ENCODE measurements around the gene SNX25.
A peak's percentile ranks its signal among the peaks of the same experiment; 100 is the strongest.
"Not testable (repeated sequence)": the region's sequence is repeated elsewhere in the genome, so short reads cannot be mapped to it uniquely, and the experiment has no call there.

Gene SNX25

DNA sequence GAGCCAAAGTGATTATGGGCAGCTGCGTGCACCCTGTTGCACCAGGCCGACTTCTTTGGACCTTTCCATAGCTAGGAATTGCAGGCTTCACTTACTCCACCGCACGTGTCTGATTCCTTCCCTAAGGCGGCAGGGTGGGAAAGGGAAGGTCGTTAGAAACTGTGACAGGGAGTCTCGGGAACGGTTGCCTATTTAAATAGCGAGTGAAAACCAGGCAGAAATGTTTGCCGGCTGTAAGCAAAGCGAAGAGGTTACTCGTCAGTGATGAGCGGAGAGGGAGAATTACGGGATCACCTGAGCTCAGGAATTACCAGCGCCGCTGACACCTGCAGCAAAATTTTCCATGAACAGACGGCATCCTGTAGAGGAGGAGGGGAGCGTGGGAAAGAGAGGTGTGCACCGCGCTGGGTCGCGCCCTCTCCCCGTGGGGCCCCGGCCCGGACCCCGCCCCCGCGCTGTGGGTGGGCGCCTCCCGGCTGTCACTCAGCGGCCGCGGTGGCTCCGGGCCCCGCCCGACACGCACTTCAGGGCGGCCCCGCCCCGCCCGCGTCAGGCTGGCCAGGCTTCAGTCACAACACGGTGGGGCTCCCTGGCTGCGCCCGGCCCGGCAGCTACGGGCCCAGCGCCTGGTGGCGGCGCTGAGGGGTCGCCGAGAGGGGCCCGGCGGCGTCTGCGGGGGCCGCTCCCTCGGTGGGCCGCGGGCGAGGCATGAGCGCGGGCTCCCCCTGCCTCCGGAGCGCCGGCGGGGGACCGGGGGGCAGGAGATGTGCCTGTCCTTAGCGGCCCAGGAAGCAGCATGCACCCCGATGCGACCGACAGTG lies at the start of gene SNX25:
SNX25 (plus strand) TSS at position 568 of the 821 bp plus-strand sequence; CDS start at position 797, 229 bp downstream.
- DNase-seq (ENCODE audit: low read depth in 3 of 3): peak; percentile 71 to 88 (median 76)

DNA sequence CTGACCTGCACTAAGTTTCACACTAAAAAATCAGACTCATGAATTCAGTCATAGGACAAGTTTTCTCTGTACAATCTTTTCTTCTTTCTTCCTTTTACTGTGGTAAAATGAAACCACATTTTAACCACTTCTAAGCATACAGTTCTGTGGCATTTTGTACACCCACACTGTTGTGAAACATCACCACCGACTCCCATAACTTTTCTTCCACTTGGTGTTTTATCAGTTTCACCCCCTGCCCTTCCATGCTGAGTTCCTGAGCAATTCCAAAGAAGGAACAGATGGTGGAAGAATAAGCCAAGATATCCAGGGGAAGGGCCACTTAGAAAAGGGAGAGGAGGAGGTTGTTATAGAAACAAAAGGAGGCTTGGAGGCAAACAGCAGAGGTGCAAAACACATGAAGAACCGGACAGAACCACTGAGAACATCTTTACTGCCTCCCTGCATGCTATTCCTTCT lies 43.8 kb upstream of the SNX25 start:
- DNase-seq (ENCODE audit: low read depth in 3 of 3): no peak

DNA sequence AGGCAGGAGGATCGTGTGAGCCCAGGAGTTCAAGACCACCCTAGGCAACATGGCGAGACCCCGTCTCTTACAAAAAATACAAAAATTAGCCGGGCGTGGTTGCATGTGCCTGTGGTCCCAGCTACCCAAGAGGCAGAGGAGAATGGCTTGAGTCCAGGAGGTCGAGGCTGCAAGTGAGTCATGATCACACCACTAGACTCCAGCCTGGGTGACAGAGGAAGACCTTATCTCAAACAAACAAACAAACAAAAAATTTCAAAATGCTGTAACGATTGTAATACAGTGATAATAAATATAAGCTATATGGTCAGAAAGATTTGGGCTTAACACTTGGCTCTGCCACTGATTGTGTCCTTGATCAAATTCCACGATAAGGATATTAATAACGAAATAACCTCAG lies 42.2 kb upstream of the SNX25 start:
- no peak for DNase-seq (ENCODE audit: low read depth in 3 of 3)

DNA sequence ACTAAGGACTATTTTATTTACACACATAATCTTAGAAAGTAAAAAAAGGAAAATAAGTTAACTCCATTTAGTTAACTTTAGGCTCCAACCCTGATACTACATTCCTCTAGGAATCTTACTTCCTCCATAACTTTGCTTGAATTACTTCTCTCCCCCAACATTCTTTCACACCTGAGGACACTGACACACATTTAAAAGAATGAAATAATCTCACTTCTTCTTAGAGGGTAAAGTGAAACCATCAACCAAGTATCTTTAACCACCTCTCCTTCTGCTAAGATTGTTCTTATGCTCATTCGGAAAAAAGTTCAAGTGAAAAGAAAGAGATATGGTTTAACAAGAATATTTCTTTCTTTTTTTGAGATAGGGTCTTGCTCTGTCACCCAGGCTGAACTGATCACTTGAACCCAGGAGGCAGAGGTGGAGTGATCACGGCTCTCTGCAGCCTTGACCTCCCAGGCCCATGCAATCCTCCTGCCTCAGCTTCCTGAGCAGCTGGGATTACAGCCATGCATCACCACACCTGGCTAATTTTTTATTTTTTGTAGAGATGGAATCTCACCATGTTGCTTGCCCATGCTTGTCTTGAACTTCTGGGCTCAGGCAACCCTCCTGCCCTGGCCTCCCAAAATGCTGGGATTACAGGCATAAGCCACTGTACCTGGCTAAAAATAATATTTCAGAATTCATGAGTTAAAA lies 37.9 kb upstream of the SNX25 start:
- no peak for DNase-seq (ENCODE audit: low read depth in 3 of 3)

DNA sequence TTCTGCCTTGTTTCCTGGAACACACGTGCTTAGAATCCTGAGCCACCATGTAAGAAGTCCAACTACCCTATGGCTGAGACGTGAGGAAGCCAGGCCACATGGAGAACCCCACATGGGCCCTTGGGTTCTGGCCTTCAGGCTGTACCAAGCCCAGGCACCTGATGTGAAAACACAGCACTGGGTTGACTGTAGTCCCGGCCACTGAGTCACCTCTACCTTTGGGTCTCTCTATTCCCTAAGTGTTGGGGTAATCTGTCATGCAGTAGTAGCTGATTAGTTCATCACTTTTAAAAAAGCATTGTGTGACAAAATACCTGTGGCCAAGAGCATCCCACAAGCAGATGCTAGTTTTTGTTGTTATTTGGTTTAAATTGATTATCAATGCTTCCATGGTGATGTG lies 29.9 kb upstream of the SNX25 start:
- no peak for DNase-seq (ENCODE audit: low read depth in 3 of 3)

DNA sequence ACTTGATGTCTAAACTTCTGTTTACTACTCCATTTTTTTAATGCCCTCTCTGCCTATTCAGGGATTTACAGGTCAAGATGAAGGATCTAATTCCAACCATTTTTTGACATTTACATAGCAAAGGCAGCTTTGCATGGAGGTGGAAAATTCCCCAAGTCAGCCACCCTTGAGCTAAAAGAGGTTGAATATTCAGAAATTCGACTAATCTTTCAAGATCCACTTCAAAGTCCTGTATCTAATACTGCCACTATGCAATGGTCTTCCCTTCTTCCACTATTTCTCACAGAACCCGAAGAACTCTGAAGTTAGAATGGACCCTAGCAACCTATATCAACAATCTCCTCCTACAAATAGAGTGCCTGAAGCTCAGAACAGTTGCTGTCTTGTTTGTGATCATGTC lies 27.2 kb upstream of the SNX25 start:
- DNase-seq (ENCODE audit: low read depth in 3 of 3): no peak

DNA sequence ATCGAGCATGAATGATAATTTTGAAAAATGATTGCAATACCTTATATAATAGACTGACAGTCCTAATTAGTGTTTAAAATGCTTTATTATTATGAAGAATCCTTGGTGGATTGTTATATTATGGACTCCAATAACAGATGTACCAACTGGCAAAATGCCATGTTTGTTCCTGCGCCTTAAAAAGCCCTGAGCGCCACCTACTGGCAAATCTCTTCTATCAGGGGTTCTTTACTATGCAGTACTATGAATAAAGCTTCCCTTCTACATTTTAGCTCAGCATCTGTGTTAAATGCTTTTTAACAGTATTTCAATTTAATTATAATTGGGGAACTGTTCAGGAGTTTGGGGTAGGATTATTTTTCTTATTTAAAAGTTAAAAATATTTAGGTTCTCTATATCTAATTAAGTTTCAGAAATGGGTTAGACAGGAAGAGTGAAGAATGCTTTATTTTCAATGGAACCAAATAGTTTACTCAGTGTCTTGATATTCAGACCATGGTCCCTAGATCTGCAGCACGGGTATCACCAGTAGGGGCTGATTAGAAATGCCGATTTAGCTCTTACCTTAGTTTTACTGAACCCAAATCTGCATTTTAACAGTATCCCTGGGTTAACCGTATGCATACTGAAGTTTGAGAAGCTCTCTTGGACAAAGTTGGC lies 25.6 kb upstream of the SNX25 start:
- peak; percentile 45 to 62 (median 52) for DNase-seq (ENCODE audit: low read depth in 3 of 3)

DNA sequence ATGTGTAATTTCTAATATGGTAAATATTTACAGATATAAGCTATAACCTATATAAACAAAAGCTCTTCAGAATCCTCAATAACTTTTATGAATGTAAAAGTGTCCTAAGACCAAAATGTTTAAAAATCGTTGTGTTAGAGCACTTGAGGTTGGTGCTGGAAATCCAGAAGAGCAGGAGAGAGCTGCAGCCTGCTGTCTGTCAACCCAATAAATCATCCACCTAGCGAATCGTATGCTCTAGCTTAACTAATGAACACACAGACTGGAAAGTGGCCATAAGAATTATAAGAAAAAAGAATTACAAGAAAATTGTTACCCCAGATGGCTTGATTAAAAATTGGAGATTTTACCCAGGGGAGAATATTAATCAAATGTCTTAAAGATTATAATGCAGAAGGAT lies 22.6 kb upstream of the SNX25 start:
- no peak for DNase-seq (ENCODE audit: low read depth in 3 of 3)

DNA sequence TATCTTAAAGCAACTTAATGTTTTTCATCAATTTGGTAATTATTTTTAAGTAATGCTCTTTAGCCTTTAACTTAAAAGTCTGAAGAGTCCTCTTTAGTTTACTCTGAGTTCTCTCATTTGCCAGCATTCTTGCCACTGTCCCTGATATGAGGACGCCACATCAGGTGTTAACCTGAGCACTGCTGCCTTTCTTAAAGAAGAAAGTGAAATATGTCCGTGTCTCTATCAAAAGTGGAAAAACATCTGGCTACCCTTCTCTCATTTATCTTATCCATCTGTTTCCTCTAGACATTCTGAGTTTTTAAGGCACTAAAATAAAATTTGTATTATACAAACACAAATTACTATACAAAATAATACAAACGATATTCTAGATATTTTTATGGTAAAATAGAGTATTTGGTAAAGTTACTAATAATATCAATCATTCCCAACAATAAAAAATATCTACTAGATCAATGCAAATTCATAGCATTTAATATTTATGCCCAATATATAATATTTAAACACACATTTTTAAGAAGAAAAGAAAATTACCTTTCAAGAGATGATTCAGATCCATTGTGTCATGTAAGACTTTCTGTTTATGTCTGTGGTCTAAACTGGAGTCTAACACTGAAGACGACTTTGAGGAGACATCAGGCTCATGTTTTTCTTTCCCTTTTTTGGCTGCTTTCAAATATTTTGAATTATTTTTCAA lies 19.6 kb upstream of the SNX25 start:
- no peak for DNase-seq (ENCODE audit: low read depth in 3 of 3)

DNA sequence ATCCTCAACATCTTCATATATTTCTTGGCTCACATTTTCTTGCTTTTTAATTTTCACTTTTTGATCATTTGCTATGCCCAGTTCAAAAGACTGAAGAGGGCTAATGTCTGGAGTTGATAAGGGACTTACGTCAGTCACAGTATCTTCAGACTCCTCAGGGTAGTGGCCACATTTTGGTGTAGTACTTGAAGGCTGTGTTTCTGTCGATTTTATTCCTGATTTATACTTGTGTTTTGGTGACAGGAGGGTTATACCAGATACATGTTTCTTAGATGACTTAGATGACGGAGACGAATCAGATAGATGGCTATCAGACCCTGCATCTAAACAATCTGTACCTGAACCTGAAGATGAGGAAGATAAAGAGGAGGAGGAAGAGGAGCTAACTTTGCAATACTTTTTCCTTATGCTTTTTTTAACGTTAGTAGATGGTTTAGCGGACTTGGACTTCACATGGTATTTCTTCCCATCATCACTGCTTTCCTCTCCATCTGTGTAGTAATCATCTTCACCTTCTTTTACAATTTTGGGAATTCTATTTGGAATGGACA lies 19.0 kb upstream of the SNX25 start:
- no peak for DNase-seq (ENCODE audit: low read depth in 3 of 3)

DNA sequence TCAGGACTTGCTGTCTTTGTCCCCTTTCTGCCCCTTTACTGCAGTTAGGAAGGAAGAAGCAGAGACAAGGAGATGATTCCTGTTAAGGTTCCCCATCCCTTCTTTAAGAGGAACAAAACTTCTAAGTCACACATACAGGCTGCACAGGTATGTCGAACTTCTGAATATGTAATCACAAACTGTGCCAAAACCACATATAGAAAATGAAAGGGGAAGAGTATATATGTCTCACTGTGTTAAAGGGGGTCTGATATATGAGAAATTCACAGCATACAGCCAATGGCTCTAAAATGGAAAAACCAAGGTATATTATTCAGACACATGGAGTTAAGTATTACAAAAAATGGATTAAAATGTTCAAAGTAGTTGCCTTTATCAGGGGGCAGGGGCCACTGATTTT lies 17.3 kb upstream of the SNX25 start:
- DNase-seq (ENCODE audit: low read depth in 3 of 3): no peak

DNA sequence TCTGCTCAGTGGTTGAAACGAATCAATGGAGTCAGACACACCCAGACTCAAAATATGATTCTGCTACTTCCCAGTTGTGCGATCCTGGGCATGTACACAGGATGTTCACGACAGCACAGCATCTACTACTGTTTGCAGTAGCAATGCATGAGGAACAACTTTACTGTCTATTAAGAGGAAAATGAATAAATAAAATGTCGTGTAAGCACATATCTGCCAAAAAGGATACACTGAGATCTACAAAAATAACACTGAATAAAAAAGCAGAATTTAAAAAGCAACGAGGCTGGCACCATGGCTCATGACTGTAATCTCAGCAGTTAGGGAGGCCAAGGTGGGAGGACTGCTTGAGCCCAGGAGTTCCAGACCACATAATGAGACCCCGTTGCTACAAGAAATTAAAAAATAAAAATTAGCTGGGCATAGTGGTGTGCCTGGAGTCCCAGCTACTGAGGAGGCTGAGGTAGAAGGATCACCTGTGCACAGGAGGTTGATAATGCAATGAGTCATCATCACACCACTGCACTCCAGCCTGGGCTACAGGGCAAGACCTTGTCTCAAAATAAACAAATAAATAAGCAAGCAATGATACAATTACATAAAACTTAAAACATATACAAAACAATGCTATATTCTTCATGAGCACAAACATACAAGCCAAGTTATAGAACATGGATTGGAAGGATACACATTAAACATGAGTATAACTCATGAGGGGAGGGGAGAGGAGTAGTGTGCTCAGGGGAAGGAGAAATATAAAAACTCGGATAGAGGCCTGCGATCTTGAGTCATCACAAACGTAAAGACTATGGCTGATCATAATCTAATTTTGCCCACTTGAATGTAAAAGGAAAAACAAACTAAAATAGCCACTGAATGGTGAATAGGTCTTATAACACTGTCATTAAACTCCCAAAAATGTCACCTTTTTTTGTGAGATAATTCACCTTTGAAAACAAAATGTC lies 14.2 kb upstream of the SNX25 start:
- no peak for DNase-seq (ENCODE audit: low read depth in 3 of 3)

DNA sequence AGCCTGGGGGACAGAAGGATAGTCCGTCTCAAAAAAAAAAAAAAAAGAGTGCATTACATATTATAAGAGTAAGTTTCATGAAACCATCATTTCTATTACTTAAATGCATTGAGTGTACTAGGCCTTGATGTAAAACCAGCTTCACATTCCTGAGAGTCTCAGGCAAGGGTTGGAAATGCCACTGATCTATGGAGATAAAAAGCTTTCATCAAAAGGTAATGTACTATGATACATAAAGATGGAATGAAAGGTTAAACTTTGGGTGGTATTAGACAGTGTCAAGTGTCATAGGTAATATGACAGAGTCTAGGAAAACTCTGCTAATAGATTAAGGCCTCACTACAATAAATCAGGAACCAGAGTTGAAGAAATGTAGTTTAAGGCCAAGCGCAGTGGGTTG lies 13.0 kb upstream of the SNX25 start:
- DNase-seq (ENCODE audit: low read depth in 3 of 3): no peak

DNA sequence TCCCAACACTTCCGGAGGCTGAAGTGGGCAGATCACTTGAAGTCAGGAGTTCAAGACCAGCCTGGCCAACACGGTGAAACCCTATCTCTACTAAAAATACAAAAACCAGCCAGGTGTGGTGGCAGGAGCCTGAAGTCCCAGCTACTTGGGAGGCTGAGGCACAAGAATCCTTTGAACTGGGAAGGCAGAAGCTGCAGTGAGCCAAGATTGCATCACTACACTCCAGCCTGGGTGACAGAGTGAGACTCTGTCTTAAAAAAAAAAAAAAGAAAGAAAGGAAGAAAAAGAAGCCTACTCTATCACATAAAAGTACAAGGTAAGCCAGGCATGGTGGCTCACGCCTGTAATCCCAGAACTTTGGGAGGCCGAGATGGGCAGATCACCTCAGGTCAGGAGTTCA lies 11.2 kb upstream of the SNX25 start:
- DNase-seq (ENCODE audit: low read depth in 3 of 3): not testable (repeated sequence)

DNA sequence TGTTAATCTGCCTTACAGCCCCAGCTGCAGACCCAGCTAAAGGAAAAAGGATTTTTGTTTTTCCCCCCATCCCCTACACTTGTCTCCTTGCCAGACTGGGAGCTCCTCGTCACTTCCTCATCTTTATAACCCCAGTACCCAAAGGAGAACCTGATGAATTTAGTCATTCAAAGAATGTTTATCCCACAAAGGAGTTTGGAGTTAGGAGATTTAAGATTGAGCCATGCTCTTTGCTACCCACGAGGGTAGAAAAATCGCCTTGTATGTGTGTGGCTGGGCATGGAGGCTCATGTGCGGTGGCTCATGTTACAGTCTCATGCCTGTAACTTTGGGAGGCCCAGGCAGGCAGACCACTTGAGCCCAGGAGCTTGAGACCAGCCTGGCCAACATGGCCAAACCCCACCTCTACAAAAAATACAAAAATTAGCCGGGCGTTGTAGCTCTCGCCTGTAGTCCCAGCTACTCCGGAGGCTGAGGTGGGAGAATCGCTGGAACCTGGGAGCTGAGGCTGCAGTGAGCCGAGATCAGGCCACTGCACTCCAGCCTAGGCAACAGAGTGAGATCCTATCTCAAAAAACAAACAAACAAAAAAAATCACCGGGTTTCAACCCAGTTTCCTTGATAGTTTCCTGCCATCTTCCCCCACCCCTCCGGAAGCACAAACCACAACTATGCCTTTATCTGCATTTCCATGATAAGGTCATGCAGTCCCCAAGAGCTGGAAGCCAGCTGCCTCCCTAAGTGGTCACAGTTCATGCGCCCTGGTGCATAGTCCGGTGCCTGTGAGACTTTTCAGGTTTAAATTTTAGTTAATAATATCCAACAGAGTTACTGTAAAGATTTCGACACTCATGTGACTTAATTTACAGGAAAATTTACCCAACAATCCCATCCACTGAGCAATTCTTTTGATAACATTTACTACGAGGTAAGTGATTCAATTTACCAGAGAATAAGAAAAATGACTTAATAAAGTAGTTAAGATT lies 7.1 kb upstream of the SNX25 start:
- peak in 1 of 3 experiments; percentile 19 for DNase-seq (ENCODE audit: low read depth in 3 of 3)

DNA sequence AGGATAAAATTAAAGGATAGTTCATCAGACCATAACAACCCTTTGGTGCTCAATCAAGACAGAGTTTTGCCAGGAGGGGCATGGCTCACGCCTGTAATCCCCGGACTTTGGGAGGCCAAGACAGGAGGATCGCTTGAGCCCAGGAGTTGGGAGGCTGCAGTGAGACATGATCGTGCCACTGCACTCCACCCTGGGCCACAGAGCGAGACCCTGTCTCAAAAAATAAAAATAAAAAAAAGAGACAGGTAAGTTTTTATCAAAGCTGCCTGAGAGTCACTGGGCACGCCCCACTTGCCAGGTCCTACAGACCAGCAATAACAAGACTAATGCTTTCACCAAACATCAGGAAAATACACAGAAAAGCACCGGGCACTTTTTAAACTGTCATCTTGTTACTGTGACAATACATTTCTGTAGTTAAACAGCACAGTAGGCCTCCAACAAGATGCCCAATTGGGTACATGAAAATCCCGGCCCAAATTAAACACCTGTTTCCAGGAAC lies 6.4 kb upstream of the SNX25 start:
- DNase-seq (ENCODE audit: low read depth in 3 of 3): no peak

DNA sequence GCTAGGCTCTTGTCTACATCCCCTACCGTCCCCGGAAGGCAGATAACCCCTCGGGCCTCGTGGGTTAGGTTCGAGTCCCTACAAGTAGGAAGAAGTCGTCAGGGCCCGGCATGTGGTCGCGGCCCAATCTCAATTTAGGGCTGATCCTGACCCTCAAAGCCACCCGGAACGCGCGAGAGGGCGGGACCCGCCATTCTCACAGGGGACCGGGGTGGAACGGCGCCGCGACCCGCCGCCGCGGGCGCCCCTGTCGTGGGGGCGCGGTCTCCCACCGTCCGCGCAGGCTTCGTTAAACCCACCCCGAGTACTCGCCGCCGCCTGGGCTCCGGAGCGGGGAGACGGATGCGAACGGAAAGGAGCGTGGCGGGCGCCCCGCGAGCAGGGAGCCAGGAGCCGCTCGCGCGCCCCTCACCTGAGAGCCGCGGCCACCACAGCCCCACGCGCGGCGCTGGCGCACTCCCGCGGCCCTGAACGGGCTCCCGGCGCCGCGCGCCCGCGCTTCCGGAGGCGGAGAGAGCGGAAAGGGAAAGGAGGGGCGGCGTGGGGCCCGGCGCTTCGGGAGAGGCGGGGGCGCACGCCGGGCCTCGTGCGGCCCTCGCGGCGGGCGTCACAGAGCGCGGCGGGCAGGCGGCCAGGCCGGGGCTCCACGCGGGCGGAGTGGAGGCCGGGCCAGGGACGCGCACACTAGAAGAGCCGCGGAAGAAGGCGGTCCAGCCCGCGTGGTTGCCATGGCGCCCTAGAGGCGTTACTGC lies 5.7 kb upstream of the SNX25 start, which contains the start of gene CFAP97:
CFAP97 (minus strand) TSS at position 515 of the 752 bp plus-strand sequence. CDS start 12,804 bp downstream, outside the sequence.
- peak; percentile 62 to 74 (median 66) for DNase-seq (ENCODE audit: low read depth in 3 of 3)

Data from stimulated activated CD4-positive, alpha-beta T cell treated with anti-CD3 and anti-CD28 coated beads, TNF-alpha, amount 100 ng/mL, for 24 hours (primary cell).